Activated naive CD4-positive, alpha-beta T cell treated with anti-CD3 and anti-CD28 coated beads, Interleukin-2, amount 50 U/mL, for 24 hours (primary cell): ENCODE results near the gene CELF4.
"Not testable (repeated sequence)": the region's sequence is repeated elsewhere in the genome, so short reads cannot be mapped to it uniquely, and the experiment has no call there.

Experiments used
- H3K27ac Mint-ChIP-seq: one replicate; pipeline ENCODE4 v1.8.0; 2021; ENCODE audit warnings: mild to moderate bottlenecking, mixed read lengths
- H3K27me3 Mint-ChIP-seq: one replicate; pipeline ENCODE4 v1.8.0; 2021; ENCODE audit warnings: mixed read lengths
- H3K36me3 Mint-ChIP-seq: one replicate; pipeline ENCODE4 v1.8.0; 2021; ENCODE audit warnings: mixed read lengths
- H3K4me1 Mint-ChIP-seq: one replicate; pipeline ENCODE4 v1.8.0; 2021; ENCODE audit warnings: mixed read lengths
- H3K4me3 Mint-ChIP-seq: one replicate; pipeline ENCODE4 v1.8.0; 2021; ENCODE audit warnings: mild to moderate bottlenecking, mixed read lengths
- H3K9me3 Mint-ChIP-seq: one replicate; pipeline ENCODE4 v1.8.0; 2021; ENCODE audit warnings: mixed read lengths

The CELF4 gene

DNA sequence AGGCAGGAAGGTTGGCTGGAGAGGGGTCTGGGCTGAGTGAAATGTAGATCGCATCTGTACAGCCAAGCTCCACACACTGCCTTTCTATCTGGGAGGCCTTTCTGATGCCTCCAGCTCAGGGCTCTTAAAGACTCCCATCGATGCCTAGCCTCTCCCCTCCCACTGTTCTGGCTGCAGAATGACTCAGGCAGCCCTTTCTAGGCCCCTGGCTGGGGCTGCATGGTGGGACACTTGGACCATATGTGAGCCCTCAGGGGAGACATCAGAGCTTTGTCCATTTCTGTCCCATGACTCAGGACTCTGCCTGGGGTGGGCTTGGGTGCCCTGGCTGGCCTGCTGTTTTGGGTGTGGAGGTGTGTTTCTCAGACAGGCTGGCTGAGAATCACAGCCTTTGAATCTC lies 101.3 kb downstream of the CELF4 start:
- Mint-ChIP-seq H3K4me3 (no peak overlapping the region), H3K9me3 (no peaks in the 10 kb centered on the region), H3K27me3 (no peaks in the 10 kb centered on the region), H3K4me1 (no peaks in the 10 kb centered on the region), H3K36me3 (no peaks in the 10 kb centered on the region), H3K27ac (no peak overlapping the region)

DNA sequence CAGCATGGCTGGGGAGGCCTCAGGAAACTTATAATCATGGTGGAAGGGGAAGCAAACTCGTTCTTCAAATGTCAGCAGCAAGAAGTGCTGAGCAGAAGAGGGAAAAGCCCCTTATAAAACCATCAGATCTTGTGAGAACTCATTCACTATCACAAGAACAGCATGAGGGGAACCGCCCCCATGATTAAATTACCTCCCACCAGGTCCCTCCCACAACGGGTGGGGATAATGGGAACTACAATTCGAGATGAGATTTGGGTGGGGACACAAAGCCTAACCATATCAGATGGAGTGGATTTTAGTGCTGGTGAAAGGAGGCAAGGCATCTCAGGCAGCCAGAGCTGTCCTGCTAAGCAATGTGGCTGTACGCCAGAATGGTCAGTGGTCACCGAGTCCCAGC lies 104.3 kb downstream of the CELF4 start:
- not testable (repeated sequence) for H3K27me3 Mint-ChIP-seq, H3K4me1 Mint-ChIP-seq, H3K9me3 Mint-ChIP-seq

DNA sequence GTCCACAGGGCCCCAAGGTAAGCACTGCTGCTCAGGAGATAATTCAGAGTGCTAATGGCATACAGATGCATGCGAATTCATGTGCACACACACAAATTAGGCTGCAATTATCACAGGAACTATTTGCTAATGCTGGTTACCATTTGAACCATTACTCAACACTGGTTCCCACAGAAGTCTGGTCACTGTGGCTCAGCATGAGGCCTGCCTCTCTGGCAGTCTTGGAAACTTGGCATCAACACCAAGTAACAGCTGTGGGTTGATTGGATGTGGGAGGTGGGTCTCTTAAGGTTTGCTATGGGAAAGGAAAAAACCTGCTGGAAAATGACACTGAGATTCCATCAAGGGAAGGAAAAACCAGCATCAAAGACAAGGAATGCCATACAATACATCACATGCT lies 105.0 kb downstream of the CELF4 start:
- H3K27ac Mint-ChIP-seq, result no peak overlapping the region
- H3K27me3 Mint-ChIP-seq, result no peaks in the 10 kb centered on the region
- no peaks in the 10 kb centered on the region for H3K36me3 Mint-ChIP-seq
- H3K4me3 Mint-ChIP-seq, result no peak overlapping the region
- no peaks in the 10 kb centered on the region for H3K9me3 Mint-ChIP-seq
- H3K4me1 Mint-ChIP-seq, result no peaks in the 10 kb centered on the region

More for the DNA sequence above, 104.3 kb downstream of the CELF4 start:
- H3K27ac Mint-ChIP-seq, H3K36me3 Mint-ChIP-seq, H3K4me3 Mint-ChIP-seq: not testable (repeated sequence)

DNA sequence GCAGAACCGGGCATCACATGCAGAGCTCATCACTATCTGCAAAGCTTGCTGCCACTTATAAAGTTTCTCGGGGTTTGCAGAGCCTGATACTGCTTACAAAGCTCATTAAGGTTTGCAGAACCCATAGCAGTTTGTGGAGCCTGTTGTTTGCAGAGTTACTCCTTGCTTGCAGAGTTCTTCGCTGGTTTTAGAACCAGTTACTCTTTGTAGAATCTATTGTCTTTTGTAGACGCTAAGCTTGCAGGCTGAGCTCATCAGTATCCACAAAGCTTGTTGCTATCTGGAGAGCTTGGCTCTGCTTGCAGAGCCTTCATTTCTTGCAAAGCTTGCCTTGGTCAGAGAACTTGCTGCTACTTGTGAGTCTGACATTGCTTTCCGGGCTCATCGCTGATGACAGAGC lies 106.9 kb downstream of the CELF4 start:
- H3K4me3 Mint-ChIP-seq, result no peak overlapping the region
- no peaks in the 10 kb centered on the region for H3K9me3 Mint-ChIP-seq
- H3K27me3 Mint-ChIP-seq, result no peaks in the 10 kb centered on the region
- H3K27ac Mint-ChIP-seq, result no peak overlapping the region
- H3K36me3 Mint-ChIP-seq, result no peaks in the 10 kb centered on the region
- H3K4me1 Mint-ChIP-seq, result no peaks in the 10 kb centered on the region

DNA sequence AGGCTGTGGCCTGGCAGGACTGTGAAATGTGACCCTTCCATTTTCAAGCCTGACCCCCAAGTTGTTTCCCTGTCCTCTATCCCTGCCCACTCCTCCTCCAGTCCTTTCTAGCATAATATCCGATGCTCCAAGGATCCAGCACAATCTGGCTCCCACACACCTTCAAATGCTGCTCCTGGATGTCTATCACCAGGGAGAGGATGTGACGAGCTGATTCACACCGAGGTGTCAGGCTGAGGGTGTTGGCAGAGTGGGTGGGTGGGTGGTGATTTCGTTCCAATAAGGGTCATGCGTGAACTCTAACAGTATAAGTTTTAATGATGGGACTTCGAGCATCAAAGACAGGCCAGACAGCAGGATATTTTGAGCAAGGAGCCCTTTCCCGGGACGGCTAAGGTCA lies 107.8 kb downstream of the CELF4 start:
- peak overlapping the region; percentile 24 for H3K27ac Mint-ChIP-seq
- no peak overlapping the region for H3K4me3 Mint-ChIP-seq
- H3K9me3 Mint-ChIP-seq, result no peaks in the 10 kb centered on the region
- no peaks in the 10 kb centered on the region for H3K27me3 Mint-ChIP-seq
- H3K4me1 Mint-ChIP-seq, result no peaks in the 10 kb centered on the region
- no peaks in the 10 kb centered on the region for H3K36me3 Mint-ChIP-seq

DNA sequence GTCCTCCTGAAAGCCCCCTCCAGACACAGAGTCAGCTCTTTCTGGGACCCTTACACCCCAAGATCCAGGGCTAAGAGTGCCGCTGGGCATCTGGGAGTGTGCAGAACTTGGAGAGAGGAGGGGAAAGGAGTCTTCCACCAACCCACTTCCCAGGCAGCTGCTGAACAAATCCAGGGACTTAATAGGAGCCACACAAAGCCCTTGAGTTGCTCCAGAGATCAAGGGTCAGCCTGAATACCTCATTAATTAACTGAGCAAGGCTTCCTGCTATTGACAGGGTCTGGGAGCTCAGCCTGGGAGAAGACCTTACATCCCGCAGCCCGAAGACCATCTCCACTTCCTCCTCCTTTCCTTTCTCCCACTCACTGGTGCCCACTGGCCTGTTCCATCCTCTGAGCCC lies 108.3 kb downstream of the CELF4 start:
- Mint-ChIP-seq H3K27ac (peak overlapping the region; percentile 24), H3K4me1 (no peaks in the 10 kb centered on the region), H3K27me3 (no peaks in the 10 kb centered on the region), H3K9me3 (no peaks in the 10 kb centered on the region), H3K4me3 (no peak overlapping the region), H3K36me3 (no peaks in the 10 kb centered on the region)

DNA sequence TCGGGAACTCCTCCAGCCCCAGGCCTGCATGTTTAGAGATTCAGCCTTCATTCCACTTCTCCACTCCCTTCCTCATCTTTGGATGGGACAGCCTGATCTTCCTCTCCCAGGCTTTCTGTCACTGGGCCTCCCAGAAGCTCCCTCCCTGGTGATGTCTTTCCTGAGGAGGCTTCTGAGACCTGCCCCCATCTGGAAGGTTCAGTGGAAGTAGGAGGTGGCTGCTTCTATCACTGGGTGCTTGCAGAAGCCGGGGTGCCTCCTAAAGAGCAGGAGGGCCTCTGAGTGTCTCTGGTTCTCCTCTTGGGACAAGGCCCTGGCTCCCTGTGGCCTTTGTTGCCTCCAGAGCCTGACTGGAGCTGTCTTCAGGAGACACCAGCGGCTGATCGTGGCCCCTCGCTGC lies 108.7 kb downstream of the CELF4 start:
- Mint-ChIP-seq H3K9me3 (no peaks in the 10 kb centered on the region), H3K36me3 (no peaks in the 10 kb centered on the region), H3K27ac (no peak overlapping the region), H3K27me3 (no peaks in the 10 kb centered on the region), H3K4me3 (no peak overlapping the region), H3K4me1 (no peaks in the 10 kb centered on the region)

DNA sequence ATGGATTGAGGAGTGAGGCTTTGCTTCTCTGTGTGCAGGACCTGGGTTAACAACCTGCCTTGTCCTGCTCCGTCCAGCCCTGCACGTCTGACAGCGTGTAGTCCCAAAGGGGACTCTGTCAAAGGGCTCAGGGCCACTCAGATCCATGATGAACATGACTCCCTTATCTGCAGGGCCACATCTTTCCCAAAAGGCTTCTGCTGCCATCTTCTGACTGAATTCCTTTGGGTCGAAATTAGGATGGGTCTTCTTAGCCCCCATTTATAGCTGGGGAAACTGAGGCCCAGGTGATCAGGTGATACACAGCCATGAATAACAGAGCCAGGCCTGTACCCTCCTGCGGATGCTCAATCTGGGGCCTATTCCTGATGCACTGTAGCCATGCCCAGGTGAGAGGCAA lies 109.2 kb downstream of the CELF4 start:
- Mint-ChIP-seq H3K27ac (no peak overlapping the region), H3K36me3 (no peaks in the 10 kb centered on the region), H3K27me3 (no peaks in the 10 kb centered on the region), H3K4me1 (no peaks in the 10 kb centered on the region), H3K4me3 (no peak overlapping the region), H3K9me3 (no peaks in the 10 kb centered on the region)

DNA sequence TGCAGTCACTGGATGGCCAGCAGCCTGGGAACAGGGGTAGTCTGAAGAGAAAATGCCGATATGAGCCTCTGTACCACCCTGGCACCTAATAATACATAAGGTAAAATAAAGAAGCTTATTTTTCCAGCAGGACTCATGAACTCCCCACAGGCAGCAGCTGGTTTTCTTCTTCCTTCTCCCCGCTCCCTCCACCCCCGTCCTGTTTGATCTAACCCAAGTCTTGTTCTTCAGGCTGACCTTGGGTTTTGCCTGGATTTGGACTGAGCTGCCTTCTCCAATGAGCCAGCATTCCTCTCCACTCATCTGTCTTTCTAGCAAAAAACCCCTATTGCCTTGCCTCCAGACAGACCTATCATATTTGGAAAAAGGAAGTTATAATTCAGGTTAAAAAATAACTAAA lies 111.8 kb downstream of the CELF4 start:
- Mint-ChIP-seq H3K27ac (no peak overlapping the region), H3K36me3 (no peaks in the 10 kb centered on the region), H3K4me3 (no peak overlapping the region), H3K27me3 (no peaks in the 10 kb centered on the region), H3K4me1 (no peaks in the 10 kb centered on the region), H3K9me3 (no peaks in the 10 kb centered on the region)

DNA sequence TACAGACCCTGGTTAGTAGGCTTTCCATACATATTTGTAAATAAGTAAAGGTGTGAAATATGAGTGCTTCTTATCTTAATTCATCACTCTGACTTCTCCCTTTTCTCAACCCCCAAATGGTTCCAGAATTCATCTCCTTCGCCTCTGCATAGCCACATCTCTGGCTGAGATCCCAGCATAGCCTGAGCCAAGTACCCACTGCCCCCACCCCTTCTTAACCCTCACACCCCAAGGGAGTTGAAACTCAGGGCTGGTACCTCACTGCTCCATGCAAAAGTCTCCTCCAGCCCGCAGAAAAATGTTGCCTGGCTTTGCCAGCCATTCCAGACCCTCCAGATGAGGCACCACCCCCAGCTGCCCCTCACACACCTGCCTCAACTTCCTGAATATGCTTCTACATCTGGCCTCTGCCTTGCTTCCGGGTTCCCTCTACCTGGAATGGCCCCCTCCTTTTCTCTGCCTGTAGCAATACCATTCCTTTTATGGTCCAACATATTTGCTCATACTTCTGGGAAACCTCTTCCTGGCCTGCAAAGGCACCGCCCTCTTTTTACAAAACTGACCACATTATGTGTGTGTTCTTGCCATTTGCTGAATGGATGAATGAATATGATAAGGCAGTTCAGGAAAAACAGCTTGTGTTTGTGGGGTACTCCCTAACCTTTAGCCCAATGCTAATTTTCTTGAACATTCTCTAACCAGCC lies 112.8 kb downstream of the CELF4 start:
- Mint-ChIP-seq H3K4me3 (no peak overlapping the region), H3K36me3 (no peaks in the 10 kb centered on the region), H3K27me3 (no peaks in the 10 kb centered on the region), H3K27ac (no peak overlapping the region), H3K4me1 (no peaks in the 10 kb centered on the region), H3K9me3 (no peaks in the 10 kb centered on the region)

DNA sequence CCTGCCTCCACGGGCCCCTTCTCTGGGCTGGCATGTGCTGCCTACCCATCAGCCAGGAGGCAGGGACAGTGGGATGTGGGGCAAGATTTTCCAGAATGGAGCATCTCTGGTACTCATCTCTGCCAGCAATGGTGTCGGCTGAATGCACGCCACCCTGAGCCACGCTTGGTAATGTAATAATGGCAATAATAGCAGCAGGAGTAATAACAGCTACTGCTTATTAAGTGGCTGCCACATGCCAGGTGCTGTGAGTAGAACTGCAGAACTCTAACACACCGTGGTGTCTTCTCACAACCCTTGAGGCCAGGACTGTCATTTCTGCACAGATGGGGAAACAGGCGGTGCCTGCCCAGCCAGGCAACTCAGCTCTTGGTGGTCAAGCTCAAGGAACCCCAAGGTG lies 113.6 kb downstream of the CELF4 start:
- H3K27ac Mint-ChIP-seq, result no peak overlapping the region
- no peaks in the 10 kb centered on the region for H3K36me3 Mint-ChIP-seq
- H3K4me1 Mint-ChIP-seq, result no peaks in the 10 kb centered on the region
- H3K9me3 Mint-ChIP-seq, result no peaks in the 10 kb centered on the region
- no peak overlapping the region for H3K4me3 Mint-ChIP-seq
- no peaks in the 10 kb centered on the region for H3K27me3 Mint-ChIP-seq

DNA sequence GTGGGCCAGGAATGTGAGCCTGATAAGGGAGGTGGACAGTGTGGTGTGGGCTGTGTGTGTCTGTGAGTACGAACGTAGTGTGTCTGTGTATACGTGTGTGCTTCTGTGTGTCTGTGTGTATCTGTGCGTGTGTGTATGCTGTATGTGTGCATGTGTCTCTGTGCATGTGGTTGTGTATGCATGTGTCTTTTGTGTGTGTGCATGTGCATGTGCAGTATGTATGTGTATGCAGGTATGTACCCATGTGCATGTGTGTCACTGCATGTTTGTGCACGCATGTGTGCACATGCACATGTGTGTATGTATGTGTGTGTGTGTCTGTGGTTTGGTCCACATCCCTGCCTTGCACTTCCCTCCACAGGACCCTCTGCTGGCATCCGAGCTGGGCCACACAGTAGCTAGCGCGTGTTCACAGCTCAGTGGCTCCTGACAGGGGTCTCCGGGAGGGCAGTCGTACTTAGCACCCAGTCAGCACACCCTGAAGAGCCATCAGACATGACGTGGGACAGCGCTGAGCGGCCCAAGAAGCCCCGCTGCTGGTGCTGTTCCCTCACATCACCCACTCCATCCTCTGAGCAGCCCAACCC lies 114.3 kb downstream of the CELF4 start:
- no peak overlapping the region for H3K4me3 Mint-ChIP-seq
- no peaks in the 10 kb centered on the region for H3K36me3 Mint-ChIP-seq
- no peaks in the 10 kb centered on the region for H3K9me3 Mint-ChIP-seq
- H3K27me3 Mint-ChIP-seq, result no peaks in the 10 kb centered on the region
- H3K27ac Mint-ChIP-seq, result no peak overlapping the region
- H3K4me1 Mint-ChIP-seq, result no peaks in the 10 kb centered on the region

DNA sequence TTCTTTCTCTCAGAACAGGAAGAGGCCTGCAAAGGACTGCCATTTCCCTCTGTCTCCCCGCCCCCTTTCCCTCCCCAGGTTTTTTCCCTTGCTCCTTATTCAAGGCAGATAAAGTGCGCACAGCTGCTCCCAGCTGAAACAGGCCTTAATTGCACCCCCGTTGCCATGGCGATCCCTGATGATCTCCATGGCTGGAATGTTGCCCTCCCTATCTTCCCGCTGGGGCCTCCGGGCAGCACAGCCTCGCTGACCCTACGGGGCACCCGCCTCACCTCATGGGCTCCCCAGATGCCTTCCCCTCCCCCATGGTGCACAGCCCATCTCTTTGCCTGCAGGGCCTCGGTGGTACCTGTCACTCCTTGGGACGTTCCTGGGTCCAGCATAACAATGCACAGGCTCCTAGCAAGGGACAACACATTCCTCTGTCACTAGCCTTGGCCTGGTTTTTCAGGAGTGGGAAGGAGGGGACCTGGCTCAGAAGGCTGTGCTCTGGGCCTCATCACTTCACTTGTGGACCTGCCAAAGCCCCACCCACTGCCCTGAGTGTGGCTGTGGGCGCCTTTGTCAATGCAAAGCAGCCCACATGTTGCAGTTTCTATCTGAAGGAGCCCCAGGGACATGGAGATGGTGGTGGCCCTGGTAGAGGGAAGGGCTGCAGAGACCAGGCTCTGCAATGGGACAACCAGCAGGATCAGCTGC lies 115.0 kb downstream of the CELF4 start:
- Mint-ChIP-seq H3K9me3 (no peaks in the 10 kb centered on the region), H3K36me3 (no peaks in the 10 kb centered on the region), H3K27ac (no peak overlapping the region), H3K4me3 (no peak overlapping the region), H3K4me1 (no peaks in the 10 kb centered on the region), H3K27me3 (no peaks in the 10 kb centered on the region)

DNA sequence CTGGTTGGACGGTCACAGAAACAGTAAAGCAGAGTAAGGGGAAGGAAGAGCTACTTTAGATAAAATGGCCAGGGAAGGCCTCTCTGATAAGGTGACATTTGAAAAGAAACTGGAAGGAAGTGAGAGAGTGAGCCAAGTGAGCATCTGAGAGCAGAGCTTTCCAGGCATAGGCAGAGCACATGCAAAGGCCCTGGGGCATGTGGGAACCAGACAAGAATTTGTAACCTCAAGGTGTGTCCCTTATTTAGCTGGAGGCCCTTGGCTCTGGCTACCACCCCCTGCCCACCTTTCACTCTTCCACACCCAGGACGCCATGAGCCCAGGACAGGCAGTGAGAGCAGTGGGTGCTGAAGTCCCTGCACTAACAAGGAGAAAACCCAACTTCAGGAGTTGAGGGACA lies 116.0 kb downstream of the CELF4 start:
- Mint-ChIP-seq H3K27ac (no peak overlapping the region), H3K36me3 (no peaks in the 10 kb centered on the region), H3K4me1 (no peaks in the 10 kb centered on the region), H3K4me3 (no peak overlapping the region), H3K27me3 (no peaks in the 10 kb centered on the region), H3K9me3 (no peaks in the 10 kb centered on the region)

DNA sequence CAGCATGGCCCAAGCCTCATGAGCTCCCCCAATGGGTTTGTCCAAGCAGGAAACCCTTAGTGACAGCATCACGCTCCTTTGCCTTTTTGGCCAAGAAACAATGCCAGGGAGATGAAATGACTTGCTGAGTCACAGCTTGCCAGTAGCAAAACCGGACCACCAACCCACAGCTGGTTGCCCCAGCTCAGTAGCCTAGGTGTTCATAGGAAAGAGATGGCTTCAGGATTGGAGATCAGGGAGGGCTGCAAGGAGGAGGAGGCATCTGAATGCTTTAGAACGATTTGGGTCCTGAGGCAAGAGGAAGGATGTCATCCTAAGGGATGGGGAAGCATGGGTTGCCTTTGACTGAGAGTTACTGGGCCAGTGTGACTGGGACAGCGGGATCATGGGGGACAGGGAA lies 116.7 kb downstream of the CELF4 start:
- Mint-ChIP-seq H3K9me3 (no peaks in the 10 kb centered on the region), H3K27me3 (no peaks in the 10 kb centered on the region), H3K4me3 (no peak overlapping the region), H3K4me1 (no peaks in the 10 kb centered on the region), H3K36me3 (no peaks in the 10 kb centered on the region), H3K27ac (no peak overlapping the region)

DNA sequence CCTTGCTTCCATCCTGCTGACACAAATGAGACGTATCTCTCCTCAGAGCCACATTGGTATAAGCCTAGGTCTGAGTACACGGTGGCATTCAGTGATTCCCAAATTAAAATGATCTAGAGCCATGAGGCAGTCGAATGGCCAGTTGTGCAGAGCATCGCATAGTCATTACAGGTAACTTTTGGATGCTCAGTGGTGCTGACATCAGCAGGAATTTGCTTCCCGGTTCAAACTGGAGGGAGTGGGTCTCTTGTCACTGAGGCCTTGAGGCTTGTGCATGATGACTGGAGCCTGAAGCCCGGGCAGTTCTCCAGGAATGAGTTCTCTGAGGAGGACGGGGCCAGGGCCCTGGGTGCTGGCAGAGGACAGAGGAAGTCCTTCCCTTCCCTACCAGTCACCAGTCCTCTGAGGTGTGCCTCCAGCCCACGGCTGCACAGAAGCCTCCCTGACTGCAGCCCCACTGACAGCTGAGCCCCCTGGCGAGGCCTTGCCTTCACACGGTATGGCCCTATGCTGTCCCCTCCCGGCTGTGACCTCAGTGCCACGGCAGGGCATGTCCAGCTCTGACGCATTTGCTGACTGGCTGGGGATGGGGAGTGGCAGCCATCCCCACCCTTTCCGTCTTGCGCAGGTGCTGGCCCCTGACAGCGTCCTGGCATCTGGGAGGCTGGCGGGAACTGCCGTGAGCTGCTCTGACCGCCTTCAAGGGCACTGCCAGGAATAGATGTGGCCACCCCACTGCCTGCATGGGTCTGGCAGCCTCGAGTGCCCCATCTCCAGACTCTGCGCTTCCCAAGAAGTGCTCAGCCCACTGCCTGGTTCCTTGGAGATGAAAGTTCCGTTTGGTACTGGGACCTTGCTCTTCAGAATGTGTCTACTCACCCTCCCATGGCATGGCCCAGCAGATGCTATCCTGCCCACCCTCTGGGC lies 117.4 kb downstream of the CELF4 start:
- H3K4me3 Mint-ChIP-seq, result no peak overlapping the region
- no peaks in the 10 kb centered on the region for H3K9me3 Mint-ChIP-seq
- H3K36me3 Mint-ChIP-seq, result no peaks in the 10 kb centered on the region
- H3K4me1 Mint-ChIP-seq, result no peaks in the 10 kb centered on the region
- no peaks in the 10 kb centered on the region for H3K27me3 Mint-ChIP-seq
- H3K27ac Mint-ChIP-seq, result no peak overlapping the region
